ENCODE results near the gene TM2D1. TPM values are rescaled to one million over a fixed set of nuclear protein-coding genes. Genes with fewer than 3 reads are reported as not detected.
"Not testable (repeated sequence)": the region's sequence is repeated elsewhere in the genome, so short reads cannot be mapped to it uniquely, and the experiment has no call there.

TM2D1 gene
- 40.8 TPM for total RNA-seq

GRCh38 chr1:61724813-61725694, at the start of gene TM2D1:
TSS of gene TM2D1 (minus strand) at chr1:61725141. CDS start at chr1:61725120, 21 bp downstream.
- DNase-seq (ENCODE audit: low spot score), result peak; percentile 88

DNA sequence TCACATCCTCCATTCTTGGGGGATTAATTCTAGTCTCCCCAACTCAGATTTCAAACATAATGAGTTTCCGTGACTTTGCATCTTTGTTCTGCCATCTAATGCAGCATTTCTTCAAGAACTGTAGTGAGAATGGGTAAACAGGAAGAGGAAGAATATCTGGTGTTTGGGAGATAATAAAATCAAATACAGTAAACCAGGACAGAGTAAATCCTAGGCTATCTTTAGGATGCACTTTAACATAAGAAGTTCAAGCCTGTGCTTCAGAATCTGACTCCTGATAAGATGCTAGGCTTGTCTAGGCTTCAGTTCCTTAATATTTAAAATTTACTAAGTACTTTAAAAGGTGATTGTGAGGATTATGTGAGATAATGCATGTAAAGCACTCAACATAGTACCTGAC, 45.2 kb upstream of the TM2D1 start:
- no peak for DNase-seq (ENCODE audit: low spot score)

- DNase-seq (ENCODE audit: low spot score), result no peak
Measured at GRCh38 chr1:61757950-61758349, 33.0 kb upstream of the TM2D1 start.

DNA sequence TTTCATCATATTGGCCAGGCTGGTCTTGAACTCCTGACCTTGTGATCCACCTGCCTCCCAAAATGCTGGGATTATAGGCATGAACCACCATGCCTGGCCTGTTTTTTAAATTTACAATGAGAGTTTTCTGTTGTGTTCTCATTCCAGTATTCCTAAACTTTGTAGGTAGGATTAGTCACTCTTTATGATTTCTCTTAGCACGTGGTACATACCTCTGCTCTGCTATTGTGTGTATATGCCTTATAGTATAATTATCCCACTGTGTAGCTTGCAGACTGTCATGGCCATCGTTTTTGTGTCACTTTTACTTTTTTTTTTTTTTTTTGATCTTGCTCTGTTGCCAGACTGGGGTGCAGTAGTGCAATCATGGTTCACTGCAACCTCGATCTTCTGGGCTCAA, 31.8 kb upstream of the TM2D1 start:
- DNase-seq (ENCODE audit: low spot score), result no peak

GRCh38 chr1:61754545-61754944, 29.6 kb upstream of the TM2D1 start:
- no peak for DNase-seq (ENCODE audit: low spot score)

DNA sequence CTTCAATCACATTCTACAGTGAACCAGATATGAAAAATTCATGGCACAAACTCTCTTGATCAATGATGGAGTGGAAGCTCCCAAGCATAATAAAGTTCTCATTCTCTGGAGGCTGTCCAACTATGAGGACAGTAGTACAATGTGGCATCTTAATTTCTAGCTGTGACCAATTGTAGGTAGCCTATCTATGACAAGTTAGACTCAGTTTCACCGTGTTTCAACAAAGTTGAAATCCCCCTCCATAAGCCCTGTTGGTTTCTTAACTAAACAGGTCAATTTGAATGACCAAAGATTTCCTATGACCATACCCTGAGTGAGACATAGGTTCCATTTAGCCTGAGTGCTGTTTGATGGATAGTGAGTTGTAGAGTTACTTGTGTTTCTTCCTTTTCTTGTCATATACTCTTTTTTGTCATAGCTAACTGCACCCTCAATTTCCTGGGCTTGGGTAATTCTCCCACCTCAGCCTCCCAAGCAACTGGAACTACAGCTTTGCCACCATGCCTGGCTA, 29.1 kb upstream of the TM2D1 start:
- no peak for DNase-seq (ENCODE audit: low spot score)

DNA sequence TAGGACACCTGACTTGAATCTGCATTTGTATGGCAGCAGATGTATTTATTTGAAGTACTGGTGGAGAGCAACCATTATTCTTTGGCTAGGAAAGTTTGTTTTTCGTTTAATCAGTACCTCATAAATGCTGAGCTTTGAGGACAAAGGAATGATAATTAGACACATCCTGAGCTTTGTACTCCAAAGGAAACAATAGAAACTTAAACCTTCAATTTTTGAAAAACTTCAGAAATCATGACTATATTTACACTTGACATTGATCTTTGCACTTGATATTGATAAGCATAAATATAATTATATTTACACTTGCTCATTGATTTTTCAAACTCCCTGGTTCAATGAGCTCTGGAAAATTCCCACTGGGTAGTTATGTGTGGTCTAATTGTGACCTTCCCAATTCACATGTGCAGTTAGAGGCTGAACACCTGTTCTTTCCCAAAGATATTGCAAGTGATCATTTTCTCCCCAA, 28.0 kb upstream of the TM2D1 start:
- no peak for DNase-seq (ENCODE audit: low spot score)

GRCh38 chr1:61749574-61749973, 24.6 kb upstream of the TM2D1 start:
- no peak for DNase-seq (ENCODE audit: low spot score)

GRCh38 chr1:61748566-61748965, 23.6 kb upstream of the TM2D1 start:
- no peak for DNase-seq (ENCODE audit: low spot score)

- no peak for DNase-seq (ENCODE audit: low spot score)
Measured at GRCh38 chr1:61746813-61747212, 21.9 kb upstream of the TM2D1 start.

GRCh38 chr1:61743716-61744580, 19.0 kb upstream of the TM2D1 start:
- peak; percentile 16 for DNase-seq (ENCODE audit: low spot score)

- DNase-seq (ENCODE audit: low spot score), result no peak
Measured at GRCh38 chr1:61743431-61743705, 18.4 kb upstream of the TM2D1 start.

DNA sequence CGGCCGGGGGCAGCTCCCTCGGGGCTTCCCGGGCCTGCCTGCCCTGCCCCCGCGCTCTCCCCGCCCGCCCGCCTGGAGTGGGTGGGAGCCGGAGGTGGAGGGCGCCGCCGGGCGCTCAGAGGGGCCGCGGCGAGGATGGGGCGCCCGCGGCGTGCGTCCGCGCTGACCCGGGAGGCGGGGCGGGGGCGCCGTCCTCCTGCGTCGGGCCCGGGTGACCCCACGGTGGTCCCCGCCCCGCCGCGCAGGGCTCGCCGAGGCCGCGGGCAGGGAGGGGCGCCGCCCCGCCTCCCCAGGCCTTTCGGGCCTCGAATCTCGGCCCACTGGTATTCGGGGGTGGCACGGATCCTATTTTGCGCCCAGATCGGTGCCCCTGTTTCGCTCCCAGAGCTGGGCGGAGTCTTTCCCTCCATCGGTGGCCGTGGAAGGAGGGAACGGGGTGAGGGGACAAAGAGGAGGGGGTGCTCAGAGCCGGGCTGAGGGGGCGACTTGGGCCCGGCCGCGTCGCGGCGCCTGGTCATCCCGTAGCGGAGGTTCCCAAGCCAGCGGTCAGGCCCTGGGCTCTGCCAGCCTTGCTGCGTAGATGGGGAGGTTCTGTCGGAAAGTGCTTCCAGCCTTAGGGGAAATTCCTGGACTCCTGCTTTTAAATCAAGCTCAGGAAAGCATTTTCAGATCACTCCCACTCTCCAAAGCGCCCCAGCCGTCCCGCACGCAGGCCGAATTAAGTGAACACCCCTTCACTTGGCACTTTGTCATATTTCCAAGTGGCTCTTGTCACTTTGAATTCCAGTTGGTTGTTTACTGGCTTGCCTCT, 17.9 kb upstream of the TM2D1 start:
- DNase-seq (ENCODE audit: low spot score), result peak; percentile 19

DNA sequence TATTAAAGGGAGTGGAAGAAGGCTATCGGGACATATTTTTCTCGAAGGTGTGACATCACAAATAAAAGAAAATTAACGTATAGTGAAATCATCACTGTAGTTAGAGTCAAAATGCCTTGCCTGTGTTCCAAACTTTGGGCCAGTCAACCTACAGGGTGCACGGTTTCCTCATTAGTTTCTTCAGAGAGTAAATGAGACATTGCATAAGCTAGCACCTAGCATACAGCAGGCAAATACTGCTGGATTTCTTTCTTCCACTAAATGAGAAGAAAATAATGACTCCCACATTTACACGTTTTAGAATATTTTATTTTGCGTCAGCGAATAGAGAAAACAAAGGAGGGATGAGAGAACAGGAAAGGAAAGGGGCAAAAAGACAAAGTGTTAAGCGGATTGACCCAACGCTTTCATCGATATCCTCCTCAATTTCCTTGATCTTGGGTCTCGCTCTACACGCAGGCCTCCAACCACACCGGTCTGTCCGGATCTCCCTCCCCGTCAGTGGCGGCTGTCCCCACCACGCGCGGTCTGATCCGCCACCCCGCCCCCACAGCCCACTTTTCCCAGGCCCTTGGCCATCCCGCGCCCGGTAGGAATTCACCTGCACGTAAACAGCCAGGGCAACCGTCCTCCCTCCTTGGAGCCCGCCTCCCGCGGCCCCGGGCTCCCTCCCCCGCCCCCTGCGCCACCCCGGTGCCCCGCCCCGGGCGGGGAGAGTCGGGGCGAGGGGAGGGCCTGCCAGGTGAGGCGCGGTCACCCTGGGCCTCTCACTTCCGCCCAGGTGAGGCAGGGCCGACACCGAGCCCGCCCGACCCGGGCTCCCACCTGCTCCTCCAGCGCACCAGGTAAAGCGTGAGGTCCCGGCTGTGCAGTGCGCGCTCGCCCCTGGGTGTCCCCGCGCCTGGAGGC, 17.0 kb upstream of the TM2D1 start, which contains the start of gene PATJ:
Gene PATJ, plus strand, starts transcription at position 770 of the 909 bp plus-strand sequence. CDS start 20,413 bp downstream, outside the sequence.
- peak; percentile 76 for DNase-seq (ENCODE audit: low spot score)

- DNase-seq (ENCODE audit: low spot score), result no peak
Measured at GRCh38 chr1:61740751-61741700, 16.1 kb upstream of the TM2D1 start.

- no peak for DNase-seq (ENCODE audit: low spot score)
Measured at GRCh38 chr1:61732726-61733125, 7.8 kb upstream of the TM2D1 start.

DNA sequence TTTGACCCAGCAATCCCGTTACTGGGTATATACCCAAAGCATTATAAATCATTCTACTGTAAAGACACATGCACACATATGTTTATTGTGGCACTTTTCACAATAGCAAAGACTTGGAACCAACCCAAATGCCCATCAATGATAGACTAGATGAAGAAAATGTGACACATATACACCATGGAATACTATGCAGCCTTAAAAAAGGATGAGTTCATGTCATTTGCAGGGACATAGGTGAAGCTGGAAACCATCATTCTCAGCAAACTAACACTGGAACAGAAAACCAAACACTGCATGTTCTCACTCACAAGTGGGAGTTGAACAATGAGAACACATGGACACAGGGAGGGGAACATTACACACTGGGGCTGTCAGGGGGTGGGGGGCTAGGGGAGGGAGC, 5.7 kb upstream of the TM2D1 start:
- not testable (repeated sequence) for DNase-seq (ENCODE audit: low spot score)

DNA sequence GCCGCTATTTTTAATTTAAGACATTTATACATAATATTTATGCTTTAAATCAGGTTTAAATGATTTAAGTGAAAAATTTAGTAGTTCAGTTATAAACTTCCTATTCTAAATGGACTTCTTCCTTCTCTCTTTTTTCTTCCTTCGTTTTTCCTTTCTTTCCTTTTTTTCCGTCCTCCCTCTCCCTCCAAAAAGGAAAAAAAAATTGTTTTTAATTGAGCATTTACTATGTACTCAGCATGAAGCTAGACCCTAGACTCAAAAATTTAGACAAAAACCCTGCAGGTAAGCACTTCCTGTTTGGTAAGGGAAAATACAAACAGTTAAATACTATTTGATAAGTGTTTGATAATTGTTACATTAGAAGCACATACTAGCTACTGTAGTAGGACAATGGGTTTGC, 2.6 kb upstream of the TM2D1 start:
- DNase-seq (ENCODE audit: low spot score), result no peak

- DNase-seq (ENCODE audit: low spot score), result no peak
Measured at GRCh38 chr1:61724506-61724812, 482 bp downstream of the TM2D1 start.
